Prostate gland (tissue), 2 donors: Measurements from ENCODE around the gene PLOD2.

Experiments
- CTCF ChIP-seq, 4 experiments: fragments of 200-600 bp in 2 of 4; fragments of 450-650 bp in 2 of 4; sonication (generic) in 2 of 4; IDR thresholded peaks; 1 replicate in 3 of 4; 2 replicates in 1 of 4; pipeline ENCODE4 v1.5.1; 2016 to 2019; ENCODE audit warnings: antibody characterized with exemption in 4 of 4, mild to moderate bottlenecking in 2 of 4, moderate library complexity in 2 of 4
- POLR2A ChIP-seq: fragments of 450-650 bp; IDR thresholded peaks from one replicate; pipeline ENCODE4 v1.6.1; 2016; ENCODE audit warnings: antibody characterized with exemption, mild to moderate bottlenecking

DNA sequence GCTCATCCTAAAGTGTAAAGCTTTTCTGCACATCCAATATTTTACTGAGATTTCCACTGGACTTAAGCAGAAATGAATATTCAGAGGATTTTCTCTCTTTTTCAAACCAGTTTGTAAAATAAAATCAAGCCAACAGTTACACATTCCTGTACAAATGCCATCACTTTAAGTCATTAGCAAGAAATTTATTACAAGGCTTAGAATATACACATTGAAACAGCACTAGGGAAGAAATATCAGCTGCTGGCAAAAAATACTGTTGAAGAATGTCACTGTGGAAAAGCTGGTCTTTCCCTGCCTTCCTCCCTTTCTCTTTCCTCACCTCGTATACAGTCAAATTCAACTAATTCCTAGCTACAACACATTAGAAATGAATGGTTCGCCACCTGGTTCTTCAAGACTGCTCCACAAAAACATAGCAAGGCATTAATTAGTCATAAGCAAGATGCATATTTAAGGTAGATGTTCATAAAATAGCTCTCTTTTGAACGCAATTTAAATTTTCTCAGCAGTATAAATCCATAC, 21.3 kb downstream of the PLOD2 start:
- TF ChIP-seq CTCF (IDR thresholded peaks at IDR 0.05) (no peak), POLR2A (no peak)
